MM.1S (cell line): ENCODE data around the gene IGDCC3.

ENCODE experiments used
- DNase-seq: peaks from one replicate; pipeline ENCODE4 v3.0.0-alpha.2; 2015
- H2AFZ ChIP-seq: fragments of 300-600 bp; sonication (generic); 2 replicates; pipeline ENCODE4 v1.6.0; 2016; ENCODE audit warnings: antibody characterized with exemption, low read length
- H3F3A ChIP-seq: fragments of 300-600 bp; sonication (generic); 2 replicates; pipeline ENCODE4 v1.6.1; 2016; ENCODE audit warnings: mild to moderate bottlenecking, antibody characterized with exemption, low read length, moderate library complexity, mixed read lengths; ENCODE audit not compliant: insufficient read depth
- H3K27ac ChIP-seq: fragments of 300-600 bp; sonication (generic); 2 replicates; pipeline ENCODE4 v1.5.1; 2016; ENCODE audit warnings: mild to moderate bottlenecking, low read length
- H3K27me3 ChIP-seq: fragments of 300-600 bp; sonication (generic); replicated peaks from 2 replicates; pipeline ENCODE4 v1.6.0; 2016; ENCODE audit warnings: low read length; ENCODE audit not compliant: insufficient read depth
- H3K36me3 ChIP-seq: fragments of 300-600 bp; sonication (generic); replicated peaks from 2 replicates; pipeline ENCODE4 v1.6.1; 2016; ENCODE audit warnings: mild to moderate bottlenecking, low read length, mixed read lengths; ENCODE audit not compliant: insufficient read depth
- H3K4me1 ChIP-seq: fragments of 300-600 bp; sonication (generic); 2 replicates; pipeline ENCODE4 v1.6.1; 2016; ENCODE audit warnings: low read length, mixed read lengths
- H3K4me2 ChIP-seq: fragments of 300-600 bp; sonication (generic); 2 replicates; pipeline ENCODE4 v1.6.0; 2016; ENCODE audit warnings: low read depth, low read length
- H3K4me3 ChIP-seq: fragments of 300-600 bp; sonication (generic); 2 replicates; pipeline ENCODE4 v1.5.1; 2016; ENCODE audit warnings: low read length, mixed read lengths
- H3K79me2 ChIP-seq: fragments of 300-600 bp; sonication (generic); 2 replicates; pipeline ENCODE4 v1.6.1; 2016; ENCODE audit warnings: mixed run types, low read length, mixed read lengths
- H3K9ac ChIP-seq: fragments of 300-600 bp; sonication (generic); 2 replicates; pipeline ENCODE4 v1.6.1; 2016; ENCODE audit warnings: low read length, mixed read lengths
- H3K9me2 ChIP-seq: fragments of 300-600 bp; sonication (generic); replicated peaks from 2 replicates; pipeline ENCODE4 v1.6.1; 2016; ENCODE audit warnings: mild to moderate bottlenecking, low read length, mixed read lengths; ENCODE audit not compliant: insufficient read depth
- H3K9me3 ChIP-seq: fragments of 300-600 bp; sonication (generic); replicated peaks from 2 replicates; pipeline ENCODE4 v1.6.1; 2016; ENCODE audit warnings: mild to moderate bottlenecking, low read length, mixed read lengths; ENCODE audit not compliant: insufficient read depth
- H4K20me1 ChIP-seq: fragments of 300-600 bp; sonication (generic); 2 replicates; pipeline ENCODE4 v1.6.1; 2016; ENCODE audit warnings: mild to moderate bottlenecking, low read length, moderate library complexity, mixed read lengths; ENCODE audit not compliant: insufficient read depth
- EZH2 ChIP-seq: fragments of 300-600 bp; sonication (generic); optimal IDR thresholded peaks from 2 replicates; pipeline ENCODE3; 2017; ENCODE audit warnings: low read depth, mild to moderate bottlenecking, antibody characterized with exemption, low read length, mixed read lengths
- EZH2phosphoT487 ChIP-seq: fragments of 300-600 bp; sonication (generic); IDR thresholded peaks from 2 replicates; pipeline ENCODE4 v1.6.1; 2018; ENCODE audit warnings: antibody characterized with exemption, low read length
- TF ChIP-seq, protein P1 (sequence below): fragments of 300-600 bp; sonication (generic); IDR thresholded peaks from 2 replicates; pipeline ENCODE4 v1.5.1; 2016; ENCODE audit warnings: antibody characterized with exemption, low read length, mixed read lengths

Gene IGDCC3

DNA sequence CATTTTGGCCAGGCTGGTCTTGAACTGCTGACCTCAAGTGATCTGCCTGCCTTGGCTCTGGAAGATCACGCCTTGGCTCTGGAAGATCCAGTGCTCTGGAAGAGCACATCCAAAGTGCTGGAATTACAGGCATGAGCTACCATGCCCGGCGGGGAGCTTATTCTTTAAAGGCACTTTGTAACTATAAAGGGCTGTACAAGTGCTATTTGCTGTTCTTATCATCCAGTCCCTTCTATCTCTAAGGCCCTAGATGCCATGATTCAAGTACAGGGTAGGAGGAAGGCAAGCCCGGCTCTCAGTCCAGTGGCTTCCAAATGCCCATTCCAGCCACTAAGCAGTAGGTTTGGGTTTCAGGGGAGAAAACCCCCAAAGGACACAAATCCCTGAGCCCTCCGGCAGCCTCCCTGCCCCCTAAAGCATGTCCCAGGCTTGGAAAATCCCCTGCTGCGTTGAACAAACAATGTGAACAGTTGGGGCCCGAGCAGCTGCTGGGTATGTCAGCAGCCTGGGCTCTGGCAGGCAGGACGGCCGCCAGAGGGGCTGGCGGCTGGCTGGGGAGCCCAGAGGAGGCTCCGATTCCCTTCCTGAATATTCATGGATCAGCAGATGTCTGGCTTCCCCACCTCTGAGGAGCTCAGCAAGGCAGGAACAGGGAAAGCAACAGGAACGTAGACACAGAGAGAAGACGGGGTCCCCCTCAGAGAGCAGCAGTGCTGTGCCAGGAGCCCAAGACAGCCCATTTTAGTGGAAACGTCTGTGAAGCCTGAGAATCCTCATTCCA, 37.2 kb upstream of the IGDCC3 start:
- H3K9ac ChIP-seq = no peak overlapping the region
- no peak overlapping the region for H3K4me2 ChIP-seq
- no peak overlapping the region for H2AFZ ChIP-seq
- no peaks in the 10 kb centered on the region for H3K9me2 ChIP-seq
- DNase-seq = no peak
- no peaks in the 10 kb centered on the region for H3K4me1 ChIP-seq
- no peak for TF ChIP-seq EZH2
- TF ChIP-seq, protein P1, sequence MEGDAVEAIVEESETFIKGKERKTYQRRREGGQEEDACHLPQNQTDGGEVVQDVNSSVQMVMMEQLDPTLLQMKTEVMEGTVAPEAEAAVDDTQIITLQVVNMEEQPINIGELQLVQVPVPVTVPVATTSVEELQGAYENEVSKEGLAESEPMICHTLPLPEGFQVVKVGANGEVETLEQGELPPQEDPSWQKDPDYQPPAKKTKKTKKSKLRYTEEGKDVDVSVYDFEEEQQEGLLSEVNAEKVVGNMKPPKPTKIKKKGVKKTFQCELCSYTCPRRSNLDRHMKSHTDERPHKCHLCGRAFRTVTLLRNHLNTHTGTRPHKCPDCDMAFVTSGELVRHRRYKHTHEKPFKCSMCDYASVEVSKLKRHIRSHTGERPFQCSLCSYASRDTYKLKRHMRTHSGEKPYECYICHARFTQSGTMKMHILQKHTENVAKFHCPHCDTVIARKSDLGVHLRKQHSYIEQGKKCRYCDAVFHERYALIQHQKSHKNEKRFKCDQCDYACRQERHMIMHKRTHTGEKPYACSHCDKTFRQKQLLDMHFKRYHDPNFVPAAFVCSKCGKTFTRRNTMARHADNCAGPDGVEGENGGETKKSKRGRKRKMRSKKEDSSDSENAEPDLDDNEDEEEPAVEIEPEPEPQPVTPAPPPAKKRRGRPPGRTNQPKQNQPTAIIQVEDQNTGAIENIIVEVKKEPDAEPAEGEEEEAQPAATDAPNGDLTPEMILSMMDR = no peak
- no peak for TF ChIP-seq EZH2phosphoT487
- no peaks in the 10 kb centered on the region for H3K79me2 ChIP-seq
- no peak overlapping the region for H3K27ac ChIP-seq
- H4K20me1 ChIP-seq = no peaks in the 10 kb centered on the region
- no peak overlapping the region for H3K4me3 ChIP-seq
- no peaks in the 10 kb centered on the region for H3K36me3 ChIP-seq
- no peaks in the 10 kb centered on the region for H3K9me3 ChIP-seq
- peaks cover 11% of the 10 kb centered on the region; the same call in 1 of the 2 replicates for H3K27me3 ChIP-seq
- H3F3A ChIP-seq = no peaks in the 10 kb centered on the region

DNA sequence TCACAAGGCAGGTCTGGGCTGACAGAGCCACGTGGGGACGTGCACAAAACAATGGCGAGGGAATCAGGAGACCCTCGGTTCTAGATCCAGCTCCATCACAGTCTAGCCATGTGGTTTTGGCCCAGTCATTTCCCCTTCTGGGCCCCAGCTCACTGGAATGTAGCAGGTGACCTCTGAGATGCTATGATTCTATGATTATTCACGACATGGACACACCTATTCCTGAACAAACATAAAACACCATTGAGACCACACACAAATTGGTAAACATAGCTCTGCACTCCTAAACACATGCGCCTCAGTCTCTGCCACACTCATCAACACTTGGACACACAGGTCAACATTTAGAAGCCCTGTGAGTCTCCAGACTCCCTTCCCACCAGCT, 36.0 kb upstream of the IGDCC3 start:
- no peak overlapping the region for H3K4me3 ChIP-seq
- no peak for DNase-seq
- peaks cover 11% of the 10 kb centered on the region; the same call in 1 of the 2 replicates for H3K27me3 ChIP-seq
- no peak overlapping the region for H3K4me2 ChIP-seq
- TF ChIP-seq, protein P1 = no peak
- no peak for TF ChIP-seq EZH2phosphoT487
- no peak for TF ChIP-seq EZH2
- H3F3A ChIP-seq = no peaks in the 10 kb centered on the region
- no peaks in the 10 kb centered on the region for H4K20me1 ChIP-seq
- no peak overlapping the region for H3K9ac ChIP-seq
- no peaks in the 10 kb centered on the region for H3K9me2 ChIP-seq
- H3K4me1 ChIP-seq = peaks cover 9% of the 10 kb centered on the region
- no peaks in the 10 kb centered on the region for H3K36me3 ChIP-seq
- H3K27ac ChIP-seq = no peak overlapping the region
- no peaks in the 10 kb centered on the region for H3K79me2 ChIP-seq
- no peak overlapping the region for H2AFZ ChIP-seq
- no peaks in the 10 kb centered on the region for H3K9me3 ChIP-seq

DNA sequence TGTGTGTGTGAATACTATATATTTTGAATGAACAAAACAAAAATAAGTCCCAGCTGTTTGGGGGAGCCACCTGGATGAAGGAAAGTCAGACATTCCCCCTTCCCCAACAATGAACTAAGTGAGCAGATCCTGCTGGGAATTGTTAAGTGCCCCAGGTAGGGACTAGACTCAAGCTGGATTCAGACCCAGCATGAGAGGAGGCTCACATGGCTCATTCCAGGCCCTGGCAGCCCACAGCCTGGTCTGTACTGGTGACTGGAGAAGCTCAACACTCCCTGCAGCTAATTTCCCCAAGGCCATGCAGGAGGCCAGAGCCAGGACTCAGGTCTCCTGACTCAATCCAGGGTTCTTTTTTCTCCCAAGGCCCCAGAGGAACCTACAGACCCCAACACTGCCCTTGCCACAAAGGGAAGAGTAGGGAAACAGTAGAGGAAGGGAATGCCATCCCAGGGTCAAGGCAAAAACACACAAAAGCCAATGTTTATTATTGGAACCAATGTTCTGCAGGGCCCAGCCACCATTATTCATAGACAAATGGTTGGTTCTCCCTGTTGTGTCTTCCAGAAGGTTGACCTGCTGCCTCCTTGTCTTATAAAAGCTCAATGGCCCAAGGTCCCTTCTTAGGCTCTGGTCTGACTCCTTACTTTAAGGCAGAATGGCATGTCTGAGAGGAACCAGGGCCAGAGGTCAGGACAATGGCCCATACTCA, 35.4 kb upstream of the IGDCC3 start:
- Histone ChIP-seq H3K27me3 (peaks cover 11% of the 10 kb centered on the region; the same call in 1 of the 2 replicates), H3K27ac (no peak overlapping the region), H3K9me3 (no peaks in the 10 kb centered on the region), H3K4me1 (peaks cover 9% of the 10 kb centered on the region), H3K4me3 (no peak overlapping the region), H3K9me2 (no peaks in the 10 kb centered on the region), H3K9ac (no peak overlapping the region), H3F3A (no peaks in the 10 kb centered on the region), H2AFZ (no peak overlapping the region), H3K4me2 (no peak overlapping the region), H3K36me3 (no peaks in the 10 kb centered on the region), H3K79me2 (no peaks in the 10 kb centered on the region), H4K20me1 (no peaks in the 10 kb centered on the region)
- DNase-seq = no peak
- no peak for TF ChIP-seq EZH2
- TF ChIP-seq EZH2phosphoT487 = no peak
- TF ChIP-seq, protein P1 = no peak
